A673 (cell line): ENCODE data around the gene MALT1. TPM values are rescaled to one million over a fixed set of nuclear protein-coding genes. Genes with fewer than 3 reads are reported as not detected.

Experiments
- BruUV-seq: library from RNA; stranded (reverse); fragments of 400-500 nt; replicated peaks from 2 replicates; lab custom pipeline; 2021; lab: Mats Ljungman, UMichigan
- CTCF ChIA-PET: fragments of 300-600 bp; sonication (Branson Sonifier 250); formaldehyde crosslinking; loops from one replicate; lab custom pipeline; 2022; ENCODE audit warnings: antibody characterized with exemption; lab: Charles Lee
- POLR2A ChIA-PET: fragments of 300-600 bp; sonication (Branson Sonifier 250); formaldehyde crosslinking; loops from one replicate; lab custom pipeline; 2022; ENCODE audit warnings: antibody characterized with exemption; ENCODE audit not compliant: low non-redundant PET; lab: Charles Lee
- DNase-seq: peaks from one replicate; pipeline ENCODE4 v3.0.0-alpha.2; 2015; ENCODE audit warnings: low spot score
- H3K27ac ChIP-seq: fragments of 200-600 bp; sonication (generic); 2 replicates; pipeline ENCODE4 v1.5.1; 2016; ENCODE audit warnings: mixed run types, low read depth, mild to moderate bottlenecking, mixed read lengths, antibody characterized with exemption, low read length; ENCODE audit not compliant: poor library complexity, severe bottlenecking
- H3K27me3 ChIP-seq: fragments of 200-600 bp; sonication (generic); replicated peaks from 2 replicates; pipeline ENCODE4 v1.6.1; 2017; ENCODE audit warnings: mixed run types, low read depth, mild to moderate bottlenecking, mixed read lengths, antibody characterized with exemption, low read length; ENCODE audit not compliant: insufficient read depth, poor library complexity
- H3K36me3 ChIP-seq: fragments of 200-600 bp; sonication (generic); 2 replicates; pipeline ENCODE4 v1.6.1; 2016; ENCODE audit warnings: mixed run types, mild to moderate bottlenecking, mixed read lengths, antibody characterized with exemption, low read length; ENCODE audit not compliant: insufficient read depth, poor library complexity, severe bottlenecking
- H3K4me1 ChIP-seq: fragments of 200-600 bp; sonication (generic); 2 replicates; pipeline ENCODE4 v1.6.1; 2017; ENCODE audit warnings: mixed run types, mild to moderate bottlenecking, mixed read lengths, antibody characterized with exemption, low read length; ENCODE audit not compliant: insufficient read depth, poor library complexity, severe bottlenecking
- H3K4me3 ChIP-seq: fragments of 200-600 bp; sonication (generic); 2 replicates; pipeline ENCODE4 v1.5.1; 2016; ENCODE audit warnings: low read depth, mixed run types, mild to moderate bottlenecking, mixed read lengths, low read length; ENCODE audit not compliant: poor library complexity, severe bottlenecking
- H3K9me3 ChIP-seq: fragments of 200-600 bp; sonication (generic); 2 replicates; pipeline ENCODE4 v1.6.1; 2016; ENCODE audit warnings: mixed run types, low read depth, mild to moderate bottlenecking, mixed read lengths, antibody characterized with exemption, low read length; ENCODE audit not compliant: poor library complexity, severe bottlenecking
- CTCF ChIP-seq: fragments of 300-800, 200-600 bp; sonication (generic); conservative IDR thresholded peaks from 2 replicates; pipeline ENCODE4 v1.5.1; 2017; ENCODE audit warnings: low read depth, mild to moderate bottlenecking, antibody characterized with exemption, low read length, moderate library complexity, mixed read lengths
- EZH2 ChIP-seq: fragments of 200-600 bp; sonication (generic); IDR thresholded peaks from 2 replicates; pipeline ENCODE4 v1.6.1; 2017; ENCODE audit warnings: borderline replicate concordance, low read depth, mild to moderate bottlenecking, mixed read lengths, antibody characterized with exemption, low read length; ENCODE audit not compliant: poor library complexity, severe bottlenecking
- intact Hi-C: fragments of 100-400 bp; cut with micrococcal nuclease; formaldehyde crosslinking; loops from one replicate; pipeline ENCODE4 v1.10.0; 2022; ENCODE audit not compliant: unreplicated experiment
- total RNA-seq: library from RNA; stranded (reverse); gene quantifications from 2 replicates; pipeline ENCODE4 v1.2.3, GENCODE V29; 2021

The MALT1 gene
- total RNA-seq, 1 experiment from 2014 or later: 23.0 TPM

DNA sequence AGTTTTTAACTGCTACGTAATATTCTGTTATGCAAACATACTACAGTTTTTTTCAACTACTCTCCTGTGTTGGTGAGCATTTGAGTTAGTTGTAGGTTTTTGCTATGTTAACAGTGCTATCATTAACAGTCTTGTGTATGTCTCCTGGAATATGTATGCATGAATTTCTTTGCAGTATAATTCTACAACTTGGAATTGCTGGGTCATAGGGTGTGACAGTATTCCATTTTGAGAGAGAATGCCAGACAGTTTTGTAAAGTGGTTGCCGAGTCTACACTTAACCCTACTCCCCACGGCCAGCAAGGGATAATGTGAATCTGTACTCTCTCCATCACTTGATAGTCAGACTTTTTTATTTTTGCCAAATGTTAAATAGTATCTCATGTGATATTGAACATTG is 67.1 kb downstream of the MALT1 start:
- TF ChIP-seq EZH2 (no peak), CTCF (no peak)
- ChIA-PET CTCF (no interaction called here), POLR2A (no interaction called here)
- no peaks in the 10 kb centered on the region for H3K4me1 ChIP-seq
- no peaks in the 10 kb centered on the region for H3K27me3 ChIP-seq
- no peak for DNase-seq
- peaks cover 7% of the 10 kb centered on the region for H3K36me3 ChIP-seq
- no peak overlapping the region for H3K4me3 ChIP-seq
- H3K9me3 ChIP-seq: no peaks in the 10 kb centered on the region
- H3K27ac ChIP-seq: no peak overlapping the region
- intact Hi-C loops: no loop called here
- no TSS peak for BruUV-seq

DNA sequence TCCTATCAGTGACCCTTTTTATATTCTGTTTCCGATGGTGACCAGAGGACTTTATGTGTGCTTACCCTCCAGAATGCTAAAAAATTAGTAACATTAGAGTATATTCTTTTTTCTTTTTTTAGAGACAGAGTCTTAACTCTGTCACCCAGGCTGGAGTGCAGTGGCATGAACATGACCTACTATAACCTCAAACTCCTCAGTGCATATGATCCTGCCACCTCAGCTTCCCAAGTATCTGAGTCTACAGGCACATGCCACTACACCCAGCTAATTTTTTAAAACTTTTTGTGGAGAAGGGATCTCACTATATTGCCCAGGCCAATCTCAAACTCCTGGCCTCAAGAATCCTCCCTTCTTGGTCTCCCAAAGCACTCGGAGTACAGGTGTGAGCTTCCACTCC is 74.6 kb downstream of the MALT1 start:
- Histone ChIP-seq H3K4me1 (no peaks in the 10 kb centered on the region), H3K27ac (no peak overlapping the region), H3K4me3 (no peak overlapping the region), H3K9me3 (peaks cover 8% of the 10 kb centered on the region), H3K36me3 (peaks cover 52% of the 10 kb centered on the region), H3K27me3 (no peaks in the 10 kb centered on the region)
- CTCF ChIA-PET: interaction anchor here (1.9 kb wide), 1 partner anchor 18 kb away, joined by 6 read pairs; no protein-coding TSS in a partner anchor
- DNase-seq: no peak
- TF ChIP-seq CTCF (no peak), EZH2 (no peak)
- intact Hi-C loops: no loop called here
- POLR2A ChIA-PET: no interaction called here
- BruUV-seq: no TSS peak

GRCh38 chr18:58748899-58749595 is 77.8 kb downstream of the MALT1 start:
- DNase-seq: no peak
- intact Hi-C loops: no loop called here
- H3K27me3 ChIP-seq: no peaks in the 10 kb centered on the region
- peaks cover 52% of the 10 kb centered on the region for H3K36me3 ChIP-seq
- no peak overlapping the region for H3K27ac ChIP-seq
- TF ChIP-seq EZH2 (no peak), CTCF (no peak)
- no TSS peak for BruUV-seq
- H3K9me3 ChIP-seq: peaks cover 8% of the 10 kb centered on the region
- no peaks in the 10 kb centered on the region for H3K4me1 ChIP-seq
- ChIA-PET CTCF (no interaction called here), POLR2A (no interaction called here)
- no peak overlapping the region for H3K4me3 ChIP-seq
